Measurements from ENCODE around the gene COL18A1. TPM values are rescaled to one million over a fixed set of nuclear protein-coding genes. Genes with fewer than 3 reads are reported as not detected.

The COL18A1 gene
- total and polyA plus RNA-seq, 2 experiments from 2014 or later = 97.1 to 140 TPM

DNA sequence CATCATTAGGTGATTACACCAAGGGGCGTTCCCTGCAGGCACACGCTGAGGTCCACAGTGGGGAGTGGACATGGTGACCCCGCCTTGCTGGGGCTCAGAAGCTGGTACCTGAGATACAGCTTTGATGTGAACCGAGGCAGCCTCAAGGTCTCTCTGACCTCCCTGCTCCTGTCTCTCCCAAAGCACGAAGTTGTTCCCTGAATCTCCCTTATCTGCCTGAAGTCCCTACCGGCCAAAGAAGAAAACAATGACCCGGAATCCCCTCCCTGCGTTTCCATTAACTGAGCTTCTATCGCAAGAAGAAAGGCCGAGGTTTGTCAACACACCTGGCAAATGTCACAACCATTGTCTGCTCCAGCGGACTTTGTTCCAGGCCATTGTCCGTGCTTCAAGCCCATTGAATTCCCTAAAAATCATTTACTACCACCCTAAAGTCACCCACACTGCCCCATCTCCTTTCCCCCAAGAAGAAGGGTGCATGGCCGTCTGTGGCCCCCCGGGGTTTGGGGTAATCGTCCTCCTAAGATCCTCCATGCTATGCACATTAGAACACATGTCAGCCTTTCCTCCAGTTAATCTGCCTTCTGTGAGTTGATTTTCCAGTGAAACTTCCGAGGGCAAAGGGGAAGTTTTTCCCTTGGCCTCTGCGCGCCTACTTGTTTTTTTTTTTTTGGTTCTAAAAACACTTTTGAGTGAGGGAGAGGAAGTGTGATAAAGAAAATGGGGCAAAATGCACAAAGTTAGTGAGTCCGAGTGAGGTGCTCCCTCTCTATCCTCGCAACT is 48.1 kb upstream of the COL18A1 start:
- Histone ChIP-seq H3K4me3 (no peak overlapping the region), H3K79me2 (no peaks in the 10 kb centered on the region), H4K20me1 (ENCODE audit: insufficient read depth, poor library complexity, severe bottlenecking) (no peaks in the 10 kb centered on the region), H3K4me1 (ENCODE audit: insufficient read depth) (peaks cover 40% of the 10 kb centered on the region), H3K27ac (peak overlapping the region; percentile 66), H3K9me2 (replicated peaks; ENCODE audit: insufficient read depth) (no peaks in the 10 kb centered on the region), H3K9me3 (ENCODE audit: low read depth) (no peaks in the 10 kb centered on the region), H3K4me2 (peak overlapping the region; percentile 32), H2AFZ (no peak overlapping the region), H3K27me3 (no peaks in the 10 kb centered on the region), H3K36me3 (replicated peaks; ENCODE audit: insufficient read depth, low read depth) (no peaks in the 10 kb centered on the region)
- TF ChIP-seq EZH2 (IDR thresholded peaks at IDR 0.05; ENCODE audit: borderline replicate concordance) (no peak), EZH2phosphoT487 (IDR thresholded peaks at IDR 0.05; ENCODE audit: low read depth, severe bottlenecking, unreplicated experiment) (no peak), CTCF (IDR thresholded peaks at IDR 0.05; ENCODE audit: poor library complexity) (no peak)
- DNase-seq (ENCODE audit: low spot score) = peak; percentile 46
- WGBS (ENCODE audit: low lambda C conversion rate, missing lambda C conversion rate) = 55% methylated on average over 20 of the region's 20 CpGs

DNA sequence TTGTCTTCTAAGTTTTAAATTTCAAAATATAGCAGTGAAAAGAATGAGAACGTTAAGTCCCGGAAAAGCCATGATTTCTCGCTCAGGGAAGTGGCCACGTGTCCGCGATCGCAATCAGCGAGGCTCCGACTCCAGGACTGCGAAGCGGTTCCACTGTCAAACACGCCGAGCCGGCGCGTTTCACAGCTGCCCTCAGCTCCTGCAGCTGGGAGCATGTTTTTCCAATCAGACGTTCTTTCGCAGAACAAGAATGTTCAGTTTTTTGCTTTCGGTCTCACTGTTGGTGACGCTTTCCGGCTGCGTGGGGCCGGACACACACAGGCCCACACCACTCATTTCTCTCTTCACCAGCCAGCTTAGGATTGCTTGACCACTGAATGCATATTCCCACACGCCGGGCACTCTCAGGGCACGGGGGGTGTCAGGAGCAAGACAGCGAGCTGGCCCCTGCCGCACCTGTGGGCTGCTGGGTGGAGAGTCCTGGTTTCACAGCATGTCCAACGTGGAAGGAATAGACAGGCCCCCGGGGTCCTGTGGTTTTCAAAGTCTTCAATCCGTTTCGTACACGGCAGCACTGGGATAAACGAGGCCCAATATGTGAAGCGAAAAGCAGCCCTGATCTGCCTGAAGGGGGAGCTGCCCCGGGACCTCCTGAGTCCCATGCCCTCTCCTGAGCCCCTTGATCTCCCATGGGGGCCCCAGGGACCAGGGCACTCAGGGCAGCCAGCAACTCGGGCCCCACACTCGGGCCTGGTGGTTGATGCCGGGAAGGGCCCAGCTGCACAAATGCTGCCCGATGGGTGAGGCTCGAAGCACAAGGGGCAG is 47.3 kb upstream of the COL18A1 start:
- Histone ChIP-seq H3K79me2 (no peaks in the 10 kb centered on the region), H3K4me2 (peak overlapping the region; percentile 32), H3K4me3 (no peak overlapping the region), H3K4me1 (ENCODE audit: insufficient read depth) (peaks cover 43% of the 10 kb centered on the region), H3K9me2 (replicated peaks; ENCODE audit: insufficient read depth) (no peaks in the 10 kb centered on the region), H3K9me3 (ENCODE audit: low read depth) (no peaks in the 10 kb centered on the region), H3K36me3 (replicated peaks; ENCODE audit: insufficient read depth, low read depth) (no peaks in the 10 kb centered on the region), H3K27me3 (no peaks in the 10 kb centered on the region), H4K20me1 (ENCODE audit: insufficient read depth, poor library complexity, severe bottlenecking) (no peaks in the 10 kb centered on the region), H2AFZ (no peak overlapping the region), H3K27ac (peak overlapping the region; percentile 66)
- 57% methylated on average over 41 of the region's 41 CpGs for WGBS (ENCODE audit: low lambda C conversion rate, missing lambda C conversion rate)
- peak; percentile 46 for DNase-seq (ENCODE audit: low spot score)
- TF ChIP-seq EZH2 (IDR thresholded peaks at IDR 0.05; ENCODE audit: borderline replicate concordance) (no peak), CTCF (IDR thresholded peaks at IDR 0.05; ENCODE audit: poor library complexity) (peak; percentile 6), EZH2phosphoT487 (IDR thresholded peaks at IDR 0.05; ENCODE audit: low read depth, severe bottlenecking, unreplicated experiment) (no peak)

- H3K4me3 ChIP-seq = no peak overlapping the region
- no peak overlapping the region for H3K4me2 ChIP-seq
- no peaks in the 10 kb centered on the region for H3K27me3 ChIP-seq
- no peak overlapping the region for H3K27ac ChIP-seq
- no peaks in the 10 kb centered on the region for H3K9me3 ChIP-seq (ENCODE audit: low read depth)
- H3K4me1 ChIP-seq (ENCODE audit: insufficient read depth) = peaks cover 43% of the 10 kb centered on the region
- H3K36me3 ChIP-seq (replicated peaks; ENCODE audit: insufficient read depth, low read depth) = no peaks in the 10 kb centered on the region
- 96% methylated on average over 15 of the region's 15 CpGs for WGBS (ENCODE audit: low lambda C conversion rate, missing lambda C conversion rate)
- H2AFZ ChIP-seq = no peak overlapping the region
- no peaks in the 10 kb centered on the region for H3K9me2 ChIP-seq (replicated peaks; ENCODE audit: insufficient read depth)
- H3K79me2 ChIP-seq = no peaks in the 10 kb centered on the region
- no peak for DNase-seq (ENCODE audit: low spot score)
- TF ChIP-seq CTCF (IDR thresholded peaks at IDR 0.05; ENCODE audit: poor library complexity) = no peak
- TF ChIP-seq EZH2 (IDR thresholded peaks at IDR 0.05; ENCODE audit: borderline replicate concordance) = no peak
- TF ChIP-seq EZH2phosphoT487 (IDR thresholded peaks at IDR 0.05; ENCODE audit: low read depth, severe bottlenecking, unreplicated experiment) = no peak
- H4K20me1 ChIP-seq (ENCODE audit: insufficient read depth, poor library complexity, severe bottlenecking) = no peaks in the 10 kb centered on the region
These were observed 46.7 kb upstream of the COL18A1 start for GRCh38 chr21:45358261-45358670.

All from hepatocyte (in vitro differentiated cells).